Raji (cell line): ENCODE measurements around the gene MKLN1.

ENCODE experiments used
- POLR2A ChIP-seq: IDR thresholded peaks from 2 replicates; pipeline ENCODE4 v1.6.1; 2011; ENCODE audit warnings: low read depth, low read length, control low read depth; ENCODE audit not compliant: insufficient read depth

The MKLN1 gene

GRCh38 chr7:131401194-131401593 is 73.5 kb downstream of the MKLN1 start:
- no peak for TF ChIP-seq POLR2A

GRCh38 chr7:131403322-131403721 is 75.6 kb downstream of the MKLN1 start:
- TF ChIP-seq POLR2A = no peak

- TF ChIP-seq POLR2A = no peak
Observed at GRCh38 chr7:131404226-131404911, 76.7 kb downstream of the MKLN1 start.

GRCh38 chr7:131409129-131409766 is 81.6 kb downstream of the MKLN1 start:
- no peak for TF ChIP-seq POLR2A

GRCh38 chr7:131412031-131412430 is 84.4 kb downstream of the MKLN1 start:
- TF ChIP-seq POLR2A = no peak

GRCh38 chr7:131413711-131414110 is 86.0 kb downstream of the MKLN1 start:
- no peak for TF ChIP-seq POLR2A

- no peak for TF ChIP-seq POLR2A
Observed at GRCh38 chr7:131424219-131424822, 96.6 kb downstream of the MKLN1 start.

- TF ChIP-seq POLR2A = no peak
Observed at GRCh38 chr7:131425992-131426391, 98.3 kb downstream of the MKLN1 start.

- TF ChIP-seq POLR2A = no peak
Observed at GRCh38 chr7:131431289-131431688, 103.6 kb downstream of the MKLN1 start.

GRCh38 chr7:131431756-131432155 is 104.1 kb downstream of the MKLN1 start:
- no peak for TF ChIP-seq POLR2A

GRCh38 chr7:131436384-131436783 is 108.7 kb downstream of the MKLN1 start:
- TF ChIP-seq POLR2A = no peak

- no peak for TF ChIP-seq POLR2A
Observed at GRCh38 chr7:131438969-131439368, 111.3 kb downstream of the MKLN1 start.

- no peak for TF ChIP-seq POLR2A
Observed at GRCh38 chr7:131443496-131443895, 115.8 kb downstream of the MKLN1 start.

GRCh38 chr7:131444683-131445082 is 117.0 kb downstream of the MKLN1 start:
- TF ChIP-seq POLR2A = no peak

- no peak for TF ChIP-seq POLR2A
Observed at GRCh38 chr7:131449373-131449902, 121.8 kb downstream of the MKLN1 start.

- no peak for TF ChIP-seq POLR2A
Observed at GRCh38 chr7:131454498-131454897, 126.8 kb downstream of the MKLN1 start.
